Muscle of leg (tissue), 11 donors: ENCODE results near the gene OR56A5. TPM values are rescaled to one million over a fixed set of nuclear protein-coding genes. Genes with fewer than 3 reads are reported as not detected.

ENCODE experiments used
- DNase-seq: peaks from one replicate; pipeline ENCODE4 v3.0.0; 2013
- H3K27ac ChIP-seq: one replicate; pipeline ENCODE4 v1.5.1; 2013; ENCODE audit warnings: mild to moderate bottlenecking, low read length, control low read depth
- H3K27me3 ChIP-seq: one replicate; pipeline ENCODE4 v1.6.1; 2013; ENCODE audit warnings: low read length; ENCODE audit not compliant: control insufficient read depth, insufficient read depth
- H3K36me3 ChIP-seq: one replicate; pipeline ENCODE4 v1.6.1; 2013; ENCODE audit warnings: low read length; ENCODE audit not compliant: control insufficient read depth, insufficient read depth
- H3K4me1 ChIP-seq: one replicate; pipeline ENCODE4 v1.6.1; 2013; ENCODE audit warnings: low read length; ENCODE audit not compliant: control insufficient read depth, insufficient read depth
- H3K4me3 ChIP-seq: one replicate; pipeline ENCODE4 v1.5.1; 2013; ENCODE audit warnings: low read length, control low read depth
- H3K9me3 ChIP-seq: replicated peaks from 2 replicates; pipeline ENCODE4 v1.6.1; 2013; ENCODE audit warnings: low read depth, low read length; ENCODE audit not compliant: control insufficient read depth
- WGBS: methylation state at CpG from one replicate; pipeline ENCODE4 v1.1.5; 2013; ENCODE audit warnings: missing lambda C conversion rate; ENCODE audit not compliant: insufficient coverage; 5-methylcytosine and 5-hydroxymethylcytosine counted together
- polyA plus RNA-seq, 8 donors: library from polyadenylated mRNA; unstranded; fragments of 120-200 nt; gene quantifications; one replicate each; pipeline versions ENCODE4 v1.2.1 to v1.2.3, GENCODE V29; 2013; ENCODE audit warnings: inconsistent platforms in 1 of 8, low replicate concordance in 1 of 8; ENCODE audit not compliant: insufficient read length in 8 of 8, insufficient read depth in 1 of 8
- total RNA-seq: library from RNA; stranded (reverse); fragments of 120-200 nt; gene quantifications from one replicate; pipeline ENCODE4 v1.2.4, GENCODE V29; 2013

OR56A5 gene
- total and polyA plus RNA-seq, 9 donors = 0.39 TPM; not detected in 8

- H3K36me3 ChIP-seq = no peaks in the 10 kb centered on the region
- no peaks in the 10 kb centered on the region for H3K27me3 ChIP-seq
- no peaks in the 10 kb centered on the region for H3K4me1 ChIP-seq
- 56% methylated on average over 2 of the region's 2 CpGs for WGBS
- no peak for DNase-seq
- H3K27ac ChIP-seq = no peak overlapping the region
- H3K4me3 ChIP-seq = no peak overlapping the region
- H3K9me3 ChIP-seq = peaks cover 8% of the 10 kb centered on the region
Observed at GRCh38 chr11:5922749-5923426, 45.4 kb downstream of the OR56A5 start.

Other genes with a start within 250 kb of the OR56A5 start
- not detected for gene OR56B1, start 232.0 kb downstream of the OR56A5 start, total RNA-seq
- under 1 TPM in 1 of 8 donors, not detected in 7; 0.08 TPM for gene OR56B1, start 232.0 kb downstream of the OR56A5 start, polyA plus RNA-seq
- not detected for gene OR52N4, start 214.3 kb downstream of the OR56A5 start, total RNA-seq
- under 1 TPM in 4 of 8 donors, not detected in 4; 0.12 to 0.24 (median 0.18) TPM for gene OR52N4, start 214.3 kb downstream of the OR56A5 start, polyA plus RNA-seq
- gene OR52N5, start 185.1 kb downstream of the OR56A5 start, total RNA-seq = not detected
- gene OR52N5, start 185.1 kb downstream of the OR56A5 start, polyA plus RNA-seq = not detected
- gene OR52N1, start 177.2 kb downstream of the OR56A5 start, total RNA-seq = not detected
- not detected for gene OR52N1, start 177.2 kb downstream of the OR56A5 start, polyA plus RNA-seq
- not detected for gene OR52N2, start 159.6 kb downstream of the OR56A5 start, total RNA-seq
- not detected for gene OR52N2, start 159.6 kb downstream of the OR56A5 start, polyA plus RNA-seq
- gene OR52E6, start 126.6 kb downstream of the OR56A5 start, total RNA-seq = not detected
- gene OR52E6, start 126.6 kb downstream of the OR56A5 start, polyA plus RNA-seq = not detected
- not detected for gene OR52E8, start 110.8 kb downstream of the OR56A5 start, total RNA-seq
- gene OR52E8, start 110.8 kb downstream of the OR56A5 start, polyA plus RNA-seq = not detected
- not detected for gene OR52E4, start 87.9 kb downstream of the OR56A5 start, total RNA-seq
- gene OR52E4, start 87.9 kb downstream of the OR56A5 start, polyA plus RNA-seq = not detected
- not detected for gene OR52E5, start 75.3 kb downstream of the OR56A5 start, total RNA-seq
- gene OR52E5, start 75.3 kb downstream of the OR56A5 start, polyA plus RNA-seq = not detected
- not detected for gene OR56A3, start 26.2 kb downstream of the OR56A5 start, total RNA-seq
- not detected for gene OR56A3, start 26.2 kb downstream of the OR56A5 start, polyA plus RNA-seq
- gene OR52L1, start 18.5 kb upstream of the OR56A5 start, total RNA-seq = not detected
- not detected for gene OR52L1, start 18.5 kb upstream of the OR56A5 start, polyA plus RNA-seq
- gene OR56A4, start 38.5 kb upstream of the OR56A5 start, total RNA-seq = under 0.01 TPM
- under 1 TPM in 2 of 8 donors, not detected in 6; 0.06 to 0.07 TPM for gene OR56A4, start 38.5 kb upstream of the OR56A5 start, polyA plus RNA-seq
- gene OR56A1, start 62.3 kb upstream of the OR56A5 start, total RNA-seq = not detected
- under 1 TPM in 1 of 8 donors, not detected in 7; 0.06 TPM for gene OR56A1, start 62.3 kb upstream of the OR56A5 start, polyA plus RNA-seq
- gene OR56B4, start 139.2 kb upstream of the OR56A5 start, total RNA-seq = not detected
- gene OR56B4, start 139.2 kb upstream of the OR56A5 start, polyA plus RNA-seq = under 1 TPM in 1 of 8 donors, not detected in 7; 0.15 TPM
- 0.09 TPM for gene OR52B2, start 201.8 kb upstream of the OR56A5 start, total RNA-seq
- not detected for gene OR52B2, start 201.8 kb upstream of the OR56A5 start, polyA plus RNA-seq
- gene OR52W1, start 230.7 kb upstream of the OR56A5 start, total RNA-seq = not detected
- under 1 TPM in 1 of 8 donors, not detected in 7; 0.19 TPM for gene OR52W1, start 230.7 kb upstream of the OR56A5 start, polyA plus RNA-seq
- not detected for gene C11orf42, start 237.1 kb upstream of the OR56A5 start, total RNA-seq
- gene C11orf42, start 237.1 kb upstream of the OR56A5 start, polyA plus RNA-seq = under 1 TPM; 0.14 to 0.68 (median 0.24) TPM